Prostate gland (tissue), 2 donors: ENCODE data around the gene CTIF.

Experiments
- CTCF ChIP-seq, 4 experiments: fragments of 200-600 bp in 2 of 4; fragments of 450-650 bp in 2 of 4; sonication (generic) in 2 of 4; IDR thresholded peaks; 1 replicate in 3 of 4; 2 replicates in 1 of 4; pipeline ENCODE4 v1.5.1; 2016 to 2019; ENCODE audit warnings: antibody characterized with exemption in 4 of 4, mild to moderate bottlenecking in 2 of 4, moderate library complexity in 2 of 4
- POLR2A ChIP-seq: fragments of 450-650 bp; IDR thresholded peaks from one replicate; pipeline ENCODE4 v1.6.1; 2016; ENCODE audit warnings: antibody characterized with exemption, mild to moderate bottlenecking
- POLR2AphosphoS5 ChIP-seq: sonication (generic); formaldehyde crosslinking; IDR thresholded peaks from one replicate; pipeline ENCODE4 v1.6.1; 2017; ENCODE audit warnings: antibody characterized with exemption

GRCh38 chr18:48728204-48728833 lies 189.5 kb downstream of the CTIF start:
- no peak for TF ChIP-seq CTCF (IDR thresholded peaks at IDR 0.05)
- TF ChIP-seq POLR2A: no peak
- TF ChIP-seq POLR2AphosphoS5: no peak
